SK-N-SH (cell line): ENCODE data around the gene CERS6. TPM values are rescaled to one million over a fixed set of nuclear protein-coding genes. Genes with fewer than 3 reads are reported as not detected.
A peak's percentile ranks its signal among the peaks of the same experiment; 100 is the strongest.

Experiments used
- CTCF ChIA-PET: fragments of 300-600, 350-600 bp; formaldehyde crosslinking; extraction: SDS; loops from one replicate; lab custom pipeline; 2021; lab: Yijun Ruan, JAX
- POLR2A ChIA-PET: fragments of 350-600 bp; sonication (Branson Sonifier 250); formaldehyde crosslinking; extraction: SDS; loops from one replicate; lab custom pipeline; 2020; ENCODE audit warnings: antibody characterized with exemption, inconsistent platforms; lab: Yijun Ruan, JAX
- DNase-seq: peaks from one replicate; pipeline ENCODE4 v3.0.0; 2012
- H2AFZ ChIP-seq: fragments of 200-600 bp; sonication (generic); 2 replicates; pipeline ENCODE4 v1.8.1; 2016; ENCODE audit warnings: antibody characterized with exemption, mild to moderate bottlenecking, low read depth
- H3F3A ChIP-seq: fragments of 200-600 bp; sonication (generic); replicated peaks from 2 replicates; pipeline ENCODE3; 2016; ENCODE audit warnings: antibody characterized with exemption, mild to moderate bottlenecking; ENCODE audit not compliant: insufficient read depth
- H3K27ac ChIP-seq, 2 experiments: fragments of 200-500 bp in 1 of 2; fragments of 200-600 bp in 1 of 2; sonication (Bioruptor generic) in 1 of 2; sonication (generic), shearing (Covaris generic) in 1 of 2; 2 replicates each; pipeline versions ENCODE4 v1.5.1 to v1.6.1; 2014 to 2016; ENCODE audit warnings: low read depth in 2 of 2, inconsistent platforms in 1 of 2, low read length in 1 of 2, mild to moderate bottlenecking in 1 of 2, mixed read lengths in 1 of 2
- H3K27me3 ChIP-seq: fragments of 200-600 bp; sonication (generic), shearing (Covaris generic); 2 replicates; pipeline ENCODE4 v1.6.1; 2016; ENCODE audit warnings: mixed run types; ENCODE audit not compliant: insufficient read depth
- H3K36me3 ChIP-seq, 2 experiments: fragments of 200-500 bp in 1 of 2; fragments of 200-600 bp in 1 of 2; sonication (Bioruptor generic) in 1 of 2; sonication (generic) in 1 of 2; replicated peaks in 1 of 2; 2 replicates each; pipeline versions ENCODE3 to v1.5.1; 2014 to 2016; ENCODE audit warnings: low read length in 1 of 2, mild to moderate bottlenecking in 1 of 2; ENCODE audit not compliant: insufficient read depth in 2 of 2, control insufficient read depth in 1 of 2
- H3K4me1 ChIP-seq, 2 experiments: fragments of 200-500 bp in 1 of 2; fragments of 200-600 bp in 1 of 2; sonication (Bioruptor generic) in 1 of 2; sonication (generic), shearing (Covaris generic) in 1 of 2; 2 replicates each; pipeline versions ENCODE4 v1.5.1 to v1.6.1; 2014 to 2016; ENCODE audit warnings: low read depth in 1 of 2, low read length in 1 of 2, mixed run types in 1 of 2; ENCODE audit not compliant: insufficient read depth in 2 of 2, control insufficient read depth in 1 of 2
- H3K4me2 ChIP-seq: fragments of 200-600 bp; sonication (generic), shearing (Covaris generic); 2 replicates; pipeline ENCODE4 v1.6.1; 2017; ENCODE audit warnings: mixed run types
- H3K4me3 ChIP-seq, 2 experiments: fragments of 200-500 bp in 1 of 2; fragments of 200-600 bp in 1 of 2; sonication (Bioruptor generic) in 1 of 2; sonication (generic), shearing (Covaris generic) in 1 of 2; 2 replicates each; pipeline versions ENCODE4 v1.5.1 to v1.8.1; 2014 to 2016; ENCODE audit warnings: low read depth in 2 of 2, inconsistent platforms in 1 of 2, low read length in 1 of 2, mild to moderate bottlenecking in 1 of 2, mixed read lengths in 1 of 2, moderate library complexity in 1 of 2
- H3K79me2 ChIP-seq: fragments of 200-600 bp; sonication (generic); 2 replicates; pipeline ENCODE4 v1.8.1; 2017; ENCODE audit warnings: mild to moderate bottlenecking; ENCODE audit not compliant: insufficient read depth
- H3K9ac ChIP-seq: fragments of 200-600 bp; sonication (generic); 2 replicates; pipeline ENCODE4 v1.6.1; 2017; ENCODE audit warnings: mixed run types
- H3K9me2 ChIP-seq: fragments of 200-600 bp; sonication (generic); 2 replicates; pipeline ENCODE4 v1.6.1; 2017; ENCODE audit warnings: mixed run types
- H3K9me3 ChIP-seq: fragments of 200-600 bp; sonication (generic); 2 replicates; pipeline ENCODE4 v1.6.1; 2017; ENCODE audit warnings: mixed run types, mild to moderate bottlenecking, moderate library complexity
- H4K20me1 ChIP-seq: fragments of 200-600 bp; sonication (generic); 2 replicates; pipeline ENCODE4 v1.6.1; 2017; ENCODE audit warnings: mild to moderate bottlenecking, mixed run types; ENCODE audit not compliant: insufficient read depth
- CHD2 ChIP-seq: fragments of 150-350 bp; IDR thresholded peaks from 2 replicates; pipeline ENCODE4 v1.6.1; 2018; ENCODE audit warnings: low read length; ENCODE audit not compliant: partially characterized antibody
- FOSL2 ChIP-seq: IDR thresholded peaks from 2 replicates; pipeline ENCODE4 v1.4.0; 2012; ENCODE audit warnings: low read depth, mild to moderate bottlenecking, moderate library complexity, borderline replicate concordance
- JUND ChIP-seq: IDR thresholded peaks from 2 replicates; pipeline ENCODE4 v1.4.0; 2012
- MXI1 ChIP-seq: IDR thresholded peaks from 2 replicates; pipeline ENCODE4 v1.6.1; 2012; ENCODE audit warnings: mild to moderate bottlenecking, low read depth, low read length, improper control_type of control experiment
- NFIC ChIP-seq: IDR thresholded peaks from 2 replicates; pipeline ENCODE4 v1.4.0; 2012; ENCODE audit warnings: borderline replicate concordance
- POLR2AphosphoS5 ChIP-seq: IDR thresholded peaks from 2 replicates; pipeline ENCODE4 v1.6.1; 2012; ENCODE audit warnings: low read depth, low read length
- RCOR1 ChIP-seq: fragments of 150-350 bp; IDR thresholded peaks from 2 replicates; pipeline ENCODE4 v1.6.1; 2017; ENCODE audit warnings: antibody characterized with exemption, low read length
- RFX5 ChIP-seq: IDR thresholded peaks from 2 replicates; pipeline ENCODE4 v1.6.1; 2012; ENCODE audit warnings: mild to moderate bottlenecking, improper control_type of control experiment, low read length
- RXRA ChIP-seq: IDR thresholded peaks from 2 replicates; pipeline ENCODE4 v1.4.0; 2012; ENCODE audit warnings: low read depth, mild to moderate bottlenecking, borderline replicate concordance
- YY1 ChIP-seq: IDR thresholded peaks from 2 replicates; pipeline ENCODE4 v1.4.0; 2012; ENCODE audit warnings: low read depth, mild to moderate bottlenecking
- whole genome bisulfite sequencing: methylation state at CpG from one replicate; pipeline ENCODE4 v1.1.6; 2017; ENCODE audit warnings: low lambda C conversion rate; 5-methylcytosine and 5-hydroxymethylcytosine counted together
- polyA plus RNA-seq, 3 experiments: library from polyadenylated mRNA; depleted of rRNA; stranded (reverse); fragments of >200 nt; gene quantifications; 2 replicates each; pipeline ENCODE4 v1.2.3, GENCODE V29; 2012
- TF ChIP-seq, protein P1 (sequence below): fragments of 150-350 bp; IDR thresholded peaks from 2 replicates; pipeline ENCODE4 v1.6.1; 2017; ENCODE audit warnings: antibody characterized with exemption, low read length, low read depth, borderline replicate concordance
- TF ChIP-seq, protein P2 (sequence below): IDR thresholded peaks from 2 replicates; pipeline ENCODE4 v1.4.0; 2012; ENCODE audit warnings: low read depth, borderline replicate concordance
- TF ChIP-seq, protein P3 (sequence below): IDR thresholded peaks from 2 replicates; pipeline ENCODE4 v1.4.0; 2012; ENCODE audit warnings: low read depth, borderline replicate concordance
- TF ChIP-seq, protein P4 (sequence below): IDR thresholded peaks from 2 replicates; pipeline ENCODE4; 2012

CERS6 gene
- polyA plus RNA-seq, 1 of the 3 experiments (the other 2 are of a cell fraction): 1.8 TPM

DNA sequence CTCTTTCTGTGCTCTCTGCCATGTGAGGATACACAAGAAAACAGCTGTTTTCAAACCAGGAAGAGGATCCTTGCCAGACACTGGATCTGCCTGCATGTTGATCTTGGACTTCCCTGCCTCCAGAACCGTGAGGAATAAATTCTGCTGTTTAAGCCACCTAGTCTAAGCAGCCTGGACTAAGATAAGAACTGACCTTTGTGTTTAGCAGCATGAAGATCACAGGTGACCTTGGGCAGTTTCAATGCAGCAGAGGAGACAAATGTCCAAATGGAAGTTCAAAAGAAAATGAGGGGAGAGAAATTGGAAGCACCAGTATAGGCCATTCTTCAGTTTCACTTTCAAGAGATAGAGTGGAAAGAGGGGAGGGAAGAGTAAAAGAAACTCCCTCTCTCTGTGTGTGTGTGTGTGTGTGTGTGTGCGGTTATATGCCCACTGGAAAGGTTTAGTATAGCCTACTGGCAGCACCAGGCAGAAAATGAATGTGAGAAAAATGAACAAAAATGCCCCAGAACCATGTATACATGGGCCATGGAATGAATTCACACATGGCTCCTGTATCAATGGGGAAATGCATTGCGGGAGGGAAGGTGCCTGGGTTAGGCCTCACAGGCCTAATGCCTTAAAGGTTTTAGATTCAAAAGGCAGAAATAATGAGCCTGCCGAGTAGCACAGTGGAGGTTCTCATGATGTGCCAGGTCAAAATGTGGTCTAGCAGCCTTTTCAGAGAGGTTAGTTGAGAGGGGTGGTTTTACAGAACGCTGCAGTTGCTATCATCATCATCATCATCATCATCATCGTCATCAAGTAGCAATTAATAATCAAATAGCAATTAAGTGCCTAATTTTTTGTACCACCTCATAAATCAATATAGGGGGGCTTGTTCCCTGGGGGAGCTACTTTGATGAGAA is 1.1 kb upstream of the CERS6 start:
- no peak overlapping the region for H3K9ac ChIP-seq
- peak overlapping the region in 1 of 2 experiments; percentile 87; a peak in 1 of 4 replicates for H3K4me3 ChIP-seq
- POLR2A ChIA-PET: interaction anchor here (1.1 to 1.3 kb wide), 2 partner anchors 13 to 21 kb away, joined by 4 to 6 read pairs; no protein-coding TSS in a partner anchor
- peak overlapping the region; percentile 94; the same call in 1 of the 2 replicates for H3K4me2 ChIP-seq
- 0 out of 2 replicates have a peak, but pooled peaks cover 5% of the 10 kb centered on the region for H3K79me2 ChIP-seq
- H3K36me3 ChIP-seq: no peaks in the 10 kb centered on the region
- TF ChIP-seq RXRA (no peak), NFIC (no peak), JUND (no peak), YY1 (no peak), POLR2AphosphoS5 (no peak), MXI1 (no peak), RCOR1 (no peak), CHD2 (no peak), RFX5 (no peak), FOSL2 (no peak)
- TF ChIP-seq, protein P1, sequence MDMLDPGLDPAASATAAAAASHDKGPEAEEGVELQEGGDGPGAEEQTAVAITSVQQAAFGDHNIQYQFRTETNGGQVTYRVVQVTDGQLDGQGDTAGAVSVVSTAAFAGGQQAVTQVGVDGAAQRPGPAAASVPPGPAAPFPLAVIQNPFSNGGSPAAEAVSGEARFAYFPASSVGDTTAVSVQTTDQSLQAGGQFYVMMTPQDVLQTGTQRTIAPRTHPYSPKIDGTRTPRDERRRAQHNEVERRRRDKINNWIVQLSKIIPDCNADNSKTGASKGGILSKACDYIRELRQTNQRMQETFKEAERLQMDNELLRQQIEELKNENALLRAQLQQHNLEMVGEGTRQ: no peak
- TF ChIP-seq, protein P2, sequence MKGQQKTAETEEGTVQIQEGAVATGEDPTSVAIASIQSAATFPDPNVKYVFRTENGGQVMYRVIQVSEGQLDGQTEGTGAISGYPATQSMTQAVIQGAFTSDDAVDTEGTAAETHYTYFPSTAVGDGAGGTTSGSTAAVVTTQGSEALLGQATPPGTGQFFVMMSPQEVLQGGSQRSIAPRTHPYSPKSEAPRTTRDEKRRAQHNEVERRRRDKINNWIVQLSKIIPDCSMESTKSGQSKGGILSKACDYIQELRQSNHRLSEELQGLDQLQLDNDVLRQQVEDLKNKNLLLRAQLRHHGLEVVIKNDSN: no peak
- TF ChIP-seq, protein P3, sequence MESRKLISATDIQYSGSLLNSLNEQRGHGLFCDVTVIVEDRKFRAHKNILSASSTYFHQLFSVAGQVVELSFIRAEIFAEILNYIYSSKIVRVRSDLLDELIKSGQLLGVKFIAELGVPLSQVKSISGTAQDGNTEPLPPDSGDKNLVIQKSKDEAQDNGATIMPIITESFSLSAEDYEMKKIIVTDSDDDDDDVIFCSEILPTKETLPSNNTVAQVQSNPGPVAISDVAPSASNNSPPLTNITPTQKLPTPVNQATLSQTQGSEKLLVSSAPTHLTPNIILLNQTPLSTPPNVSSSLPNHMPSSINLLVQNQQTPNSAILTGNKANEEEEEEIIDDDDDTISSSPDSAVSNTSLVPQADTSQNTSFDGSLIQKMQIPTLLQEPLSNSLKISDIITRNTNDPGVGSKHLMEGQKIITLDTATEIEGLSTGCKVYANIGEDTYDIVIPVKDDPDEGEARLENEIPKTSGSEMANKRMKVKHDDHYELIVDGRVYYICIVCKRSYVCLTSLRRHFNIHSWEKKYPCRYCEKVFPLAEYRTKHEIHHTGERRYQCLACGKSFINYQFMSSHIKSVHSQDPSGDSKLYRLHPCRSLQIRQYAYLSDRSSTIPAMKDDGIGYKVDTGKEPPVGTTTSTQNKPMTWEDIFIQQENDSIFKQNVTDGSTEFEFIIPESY: no peak
- TF ChIP-seq, protein P4, sequence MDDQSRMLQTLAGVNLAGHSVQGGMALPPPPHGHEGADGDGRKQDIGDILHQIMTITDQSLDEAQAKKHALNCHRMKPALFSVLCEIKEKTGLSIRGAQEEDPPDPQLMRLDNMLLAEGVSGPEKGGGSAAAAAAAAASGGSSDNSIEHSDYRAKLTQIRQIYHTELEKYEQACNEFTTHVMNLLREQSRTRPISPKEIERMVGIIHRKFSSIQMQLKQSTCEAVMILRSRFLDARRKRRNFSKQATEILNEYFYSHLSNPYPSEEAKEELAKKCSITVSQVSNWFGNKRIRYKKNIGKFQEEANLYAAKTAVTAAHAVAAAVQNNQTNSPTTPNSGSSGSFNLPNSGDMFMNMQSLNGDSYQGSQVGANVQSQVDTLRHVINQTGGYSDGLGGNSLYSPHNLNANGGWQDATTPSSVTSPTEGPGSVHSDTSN: no peak
- TF ChIP-seq, all 33 proteins: peak for 0
- no peak overlapping the region for H2AFZ ChIP-seq
- H3F3A ChIP-seq: no peaks in the 10 kb centered on the region
- H4K20me1 ChIP-seq: no peaks in the 10 kb centered on the region
- H3K9me2 ChIP-seq: no peaks in the 10 kb centered on the region
- H3K4me1 ChIP-seq: peaks cover 0 to 5% of the 10 kb centered on the region in 2 experiments; a peak in 2 of 4 replicates
- no peak for DNase-seq
- no peaks in the 10 kb centered on the region for H3K27me3 ChIP-seq
- WGBS: 94% methylated on average over 6 of the region's 6 CpGs
- H3K27ac ChIP-seq: no peak overlapping the region; a peak in 1 of 4 replicates
- CTCF ChIA-PET: interaction anchor here (0.8 to 1.2 kb wide), 3 partner anchors 13 to 107 kb away, joined by 3 read pairs; no protein-coding TSS in a partner anchor
- no peaks in the 10 kb centered on the region for H3K9me3 ChIP-seq
